ENCODE results near the gene TICAM1. TPM values are rescaled to one million over a fixed set of nuclear protein-coding genes. Genes with fewer than 3 reads are reported as not detected.

TICAM1 gene
- total RNA-seq, 1 donor from 2014 or later = 3.4 TPM

DNA sequence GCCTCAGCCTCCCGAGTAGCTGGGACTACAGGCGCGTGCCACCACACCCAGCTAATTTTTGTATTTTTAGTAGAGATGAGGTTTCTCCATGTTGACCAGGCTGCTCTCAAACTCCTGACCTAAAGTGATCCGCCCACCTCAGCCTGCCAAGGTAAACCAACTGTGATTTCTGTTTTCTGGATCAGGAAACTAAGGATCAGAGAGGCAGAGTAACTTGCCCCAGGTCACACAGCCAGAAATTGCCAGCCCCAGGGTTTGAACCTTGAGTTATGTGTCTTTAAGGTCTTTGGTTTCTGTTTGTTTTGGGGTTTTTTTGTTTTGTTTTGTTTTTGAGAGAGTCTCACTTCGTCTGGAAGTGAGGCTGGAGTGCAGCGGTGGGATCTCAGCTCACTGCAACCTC, 40.2 kb upstream of the TICAM1 start:
- DNase-seq (ENCODE audit: low spot score, unreplicated experiment) = no peak
- Mint-ChIP-seq H3K4me1 (ENCODE audit: low read depth) (peaks cover 1% of the 10 kb centered on the region), H3K27ac (no peak overlapping the region), H3K27me3 (peaks cover 6% of the 10 kb centered on the region), H3K36me3 (ENCODE audit: insufficient read depth) (no peaks in the 10 kb centered on the region), H3K9me3 (ENCODE audit: low read depth) (no peaks in the 10 kb centered on the region), H3K4me3 (ENCODE audit: low read depth) (no peak overlapping the region)
- TF ChIP-seq, protein P1, sequence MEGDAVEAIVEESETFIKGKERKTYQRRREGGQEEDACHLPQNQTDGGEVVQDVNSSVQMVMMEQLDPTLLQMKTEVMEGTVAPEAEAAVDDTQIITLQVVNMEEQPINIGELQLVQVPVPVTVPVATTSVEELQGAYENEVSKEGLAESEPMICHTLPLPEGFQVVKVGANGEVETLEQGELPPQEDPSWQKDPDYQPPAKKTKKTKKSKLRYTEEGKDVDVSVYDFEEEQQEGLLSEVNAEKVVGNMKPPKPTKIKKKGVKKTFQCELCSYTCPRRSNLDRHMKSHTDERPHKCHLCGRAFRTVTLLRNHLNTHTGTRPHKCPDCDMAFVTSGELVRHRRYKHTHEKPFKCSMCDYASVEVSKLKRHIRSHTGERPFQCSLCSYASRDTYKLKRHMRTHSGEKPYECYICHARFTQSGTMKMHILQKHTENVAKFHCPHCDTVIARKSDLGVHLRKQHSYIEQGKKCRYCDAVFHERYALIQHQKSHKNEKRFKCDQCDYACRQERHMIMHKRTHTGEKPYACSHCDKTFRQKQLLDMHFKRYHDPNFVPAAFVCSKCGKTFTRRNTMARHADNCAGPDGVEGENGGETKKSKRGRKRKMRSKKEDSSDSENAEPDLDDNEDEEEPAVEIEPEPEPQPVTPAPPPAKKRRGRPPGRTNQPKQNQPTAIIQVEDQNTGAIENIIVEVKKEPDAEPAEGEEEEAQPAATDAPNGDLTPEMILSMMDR (IDR thresholded peaks at IDR 0.05; ENCODE audit: unreplicated experiment) = no peak

DNA sequence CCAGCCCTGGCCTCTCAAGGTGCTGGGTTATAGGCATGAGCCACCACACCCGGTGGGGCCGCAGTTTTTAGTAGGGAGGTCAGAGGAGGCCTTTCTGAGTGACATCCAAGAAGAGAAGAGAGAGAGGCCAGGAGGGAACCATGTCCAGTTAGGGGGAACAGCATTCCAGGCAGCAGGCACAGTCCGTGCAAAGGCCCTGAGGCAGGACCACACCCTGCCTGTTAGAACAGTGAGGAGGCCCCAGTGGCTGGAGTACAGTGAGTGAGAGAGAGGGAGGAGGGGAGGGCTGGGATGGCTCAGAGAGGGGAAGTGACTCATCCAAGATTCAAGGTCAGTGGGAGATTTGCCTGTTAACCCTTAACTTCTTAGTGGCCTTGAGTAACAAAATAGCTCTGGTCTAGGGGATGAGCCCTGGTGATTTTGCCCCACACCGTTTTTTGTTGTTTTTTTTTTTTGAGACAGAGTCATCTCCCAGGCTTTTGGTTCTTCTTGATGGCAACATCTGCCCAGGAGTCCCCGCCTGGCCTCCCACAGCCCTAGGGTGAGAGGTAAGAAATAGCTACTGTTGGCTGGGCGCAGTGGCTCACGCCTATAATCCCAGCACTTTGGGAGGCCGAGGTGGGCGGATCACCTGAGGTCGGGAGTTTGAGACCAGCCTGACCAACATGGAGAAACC, 38.7 kb upstream of the TICAM1 start:
- Mint-ChIP-seq H3K4me3 (ENCODE audit: low read depth) (no peak overlapping the region), H3K27me3 (peaks cover 6% of the 10 kb centered on the region), H3K36me3 (ENCODE audit: insufficient read depth) (no peaks in the 10 kb centered on the region), H3K9me3 (ENCODE audit: low read depth) (no peaks in the 10 kb centered on the region), H3K27ac (no peak overlapping the region), H3K4me1 (ENCODE audit: low read depth) (peaks cover 5% of the 10 kb centered on the region)
- TF ChIP-seq, protein P1 (IDR thresholded peaks at IDR 0.05; ENCODE audit: unreplicated experiment) = no peak
- DNase-seq (ENCODE audit: low spot score, unreplicated experiment) = no peak

DNA sequence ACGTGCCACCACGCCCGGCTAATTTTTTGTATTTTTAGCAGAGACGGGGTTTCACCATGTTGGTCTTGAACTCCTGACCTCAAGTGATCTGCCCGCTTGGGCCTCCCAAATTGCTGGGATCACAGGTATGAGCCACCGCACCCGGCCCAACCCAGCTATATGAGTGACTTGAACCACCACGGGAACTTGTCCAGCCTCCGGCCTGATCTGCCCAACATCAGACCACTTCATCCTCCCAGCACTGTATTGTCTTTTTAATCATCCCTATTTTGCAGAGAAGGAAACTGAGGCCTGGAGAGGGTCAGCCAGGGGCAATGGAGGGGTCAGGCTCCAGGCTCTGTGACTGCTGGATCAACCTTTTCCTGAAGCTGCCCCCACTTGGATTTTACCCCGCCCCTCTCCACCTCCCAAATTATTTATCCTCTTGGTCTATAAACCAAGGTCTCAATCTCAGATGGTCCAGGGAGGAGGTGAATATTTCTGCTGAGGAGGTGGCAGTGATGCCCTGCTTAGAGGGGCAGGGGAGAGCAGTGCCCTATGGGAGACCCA, 36.8 kb upstream of the TICAM1 start:
- Mint-ChIP-seq H3K9me3 (ENCODE audit: low read depth) (no peaks in the 10 kb centered on the region), H3K4me3 (ENCODE audit: low read depth) (peak overlapping the region; percentile 83), H3K36me3 (ENCODE audit: insufficient read depth) (peaks cover 4% of the 10 kb centered on the region), H3K27ac (peak overlapping the region; percentile 79), H3K27me3 (no peaks in the 10 kb centered on the region), H3K4me1 (ENCODE audit: low read depth) (peaks cover 5% of the 10 kb centered on the region)
- TF ChIP-seq, protein P1 (IDR thresholded peaks at IDR 0.05; ENCODE audit: unreplicated experiment) = no peak
- no peak for DNase-seq (ENCODE audit: low spot score, unreplicated experiment)

DNA sequence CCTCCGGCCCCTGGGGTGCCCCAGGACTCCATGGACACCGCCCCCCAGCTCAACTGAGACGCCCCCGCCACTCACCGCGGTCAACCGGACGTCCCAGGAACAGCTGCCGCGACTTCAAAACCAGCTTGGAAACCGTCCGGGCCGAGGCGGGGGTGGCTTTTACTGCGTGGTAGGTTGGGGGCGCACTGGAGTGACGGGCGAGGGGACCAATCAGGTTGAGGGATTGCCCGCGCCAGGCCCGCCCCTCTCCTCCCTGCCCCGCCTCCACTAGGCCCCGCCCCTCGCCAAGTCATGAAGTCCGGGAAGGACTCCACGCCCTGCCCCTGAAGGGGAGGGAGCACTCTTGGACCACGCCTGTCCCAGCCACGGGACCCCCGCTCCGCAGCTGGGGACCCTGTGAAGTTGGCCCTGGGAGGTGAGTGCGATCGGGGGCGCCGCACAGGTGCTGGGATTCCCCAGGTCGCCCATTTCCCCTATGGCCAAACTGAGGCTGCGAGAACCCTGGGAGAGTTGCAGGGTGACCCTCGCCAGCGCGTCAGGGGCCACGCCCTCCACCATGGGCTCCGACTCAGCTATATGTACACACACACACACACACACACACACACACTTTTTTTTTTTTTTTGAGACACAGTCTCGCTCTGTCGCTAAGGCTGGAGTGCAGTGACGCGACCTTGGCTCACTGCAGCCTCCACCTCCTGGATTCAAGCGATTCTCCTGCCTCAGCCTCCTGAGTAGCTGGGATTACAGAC, 36.2 kb upstream of the TICAM1 start, which contains the start of gene PLIN3:
TSS of gene PLIN3 (minus strand) at position 134 of the 752 bp plus-strand sequence. CDS start 6,273 bp downstream, outside the sequence.
- peaks cover 4% of the 10 kb centered on the region for H3K36me3 Mint-ChIP-seq (ENCODE audit: insufficient read depth)
- H3K4me3 Mint-ChIP-seq (ENCODE audit: low read depth) = peak within 1 kb of the TSS; percentile 83
- no peaks in the 10 kb centered on the region for H3K27me3 Mint-ChIP-seq
- H3K9me3 Mint-ChIP-seq (ENCODE audit: low read depth) = no peaks in the 10 kb centered on the region
- DNase-seq (ENCODE audit: low spot score, unreplicated experiment) = peak; percentile 93
- H3K27ac Mint-ChIP-seq = peak within 1 kb of the TSS; percentile 79
- H3K4me1 Mint-ChIP-seq (ENCODE audit: low read depth) = peaks cover 5% of the 10 kb centered on the region
- TF ChIP-seq, protein P1 (IDR thresholded peaks at IDR 0.05; ENCODE audit: unreplicated experiment) = no peak
